Heart left ventricle (tissue), 13 donors: Measurements from ENCODE around the gene NUTM2D.
"Not testable (repeated sequence)": the region's sequence is repeated elsewhere in the genome, so short reads cannot be mapped to it uniquely, and the experiment has no call there.

Experiments used
- CTCF ChIP-seq, 12 donors: fragments of 200-600 bp; sonication (generic) in 4 of 12; IDR thresholded peaks; one replicate each; pipeline versions ENCODE4 v1.5.0 to v1.8.0; 2018 to 2022; ENCODE audit warnings: antibody characterized with exemption in 12 of 12, mild to moderate bottlenecking in 5 of 12
- POLR2A ChIP-seq, 2 donors: fragments of 450-650 bp; IDR thresholded peaks; one replicate each; pipeline ENCODE4 v1.6.1; 2017; ENCODE audit warnings: antibody characterized with exemption in 2 of 2, mild to moderate bottlenecking in 2 of 2, moderate library complexity in 2 of 2
- donor health status: ischemic (EF 13 %, LVEDD 7.1; RV severe dilation, severe dysfunction).
- donor health status: DM: no; HTN: yes; CAD: no.
- donor health status: DM: no; HTN: no; CAD: no.
- donor health status: ischemic (EF 25% LVEDD 6.9; RV normal size, moderate dysfunction).
- donor health status: ischemic (EF 25% LVEDD 5.7; RV mildly dilated, moderate dysfunction).
- donor health status: ischemic (EF 35%, LVEDD 5.7; RV mildly dilated, moderate dysfunction).
- donor health status: nonischemic (EF 11% LVEDD 7.7; RV severe dilation, severe dysfunction).
- donor health status: DM: yes; HTN: yes; CAD: no.
- donor health status: PGD.
- donor health status: ischemic (EF 29% LVEDD 5.4; RV normal size, mild dysfunction).
- donor health status: nonischemic (EF 23%, LVEDD 6.1; RV moderate dilation, normal function).

- TF ChIP-seq CTCF, POLR2A (IDR thresholded peaks at IDR 0.05): not testable (repeated sequence)
Observed at GRCh38 chr10:87332687-87333086, 24.9 kb upstream of the NUTM2D start.
